ENCODE data around the gene SNW1.

- no peak for TF ChIP-seq RAD21 (IDR thresholded peaks at IDR 0.05)
- TF ChIP-seq FOXA2 (IDR thresholded peaks at IDR 0.05) = no peak
- TF ChIP-seq HNF4G (IDR thresholded peaks at IDR 0.05) = no peak
- no peak for TF ChIP-seq TAF1 (conservative IDR thresholded peaks at IDR 0.05)
- no peak for TF ChIP-seq YY1 (IDR thresholded peaks at IDR 0.05)
- TF ChIP-seq CTCF (IDR thresholded peaks at IDR 0.05; ENCODE audit: low read depth, low read length, missing input control) = no peak
- TF ChIP-seq FOXA1 (IDR thresholded peaks at IDR 0.05) = no peak
- TF ChIP-seq NR2F2 (IDR thresholded peaks at IDR 0.05) = no peak
- TF ChIP-seq, protein P1, sequence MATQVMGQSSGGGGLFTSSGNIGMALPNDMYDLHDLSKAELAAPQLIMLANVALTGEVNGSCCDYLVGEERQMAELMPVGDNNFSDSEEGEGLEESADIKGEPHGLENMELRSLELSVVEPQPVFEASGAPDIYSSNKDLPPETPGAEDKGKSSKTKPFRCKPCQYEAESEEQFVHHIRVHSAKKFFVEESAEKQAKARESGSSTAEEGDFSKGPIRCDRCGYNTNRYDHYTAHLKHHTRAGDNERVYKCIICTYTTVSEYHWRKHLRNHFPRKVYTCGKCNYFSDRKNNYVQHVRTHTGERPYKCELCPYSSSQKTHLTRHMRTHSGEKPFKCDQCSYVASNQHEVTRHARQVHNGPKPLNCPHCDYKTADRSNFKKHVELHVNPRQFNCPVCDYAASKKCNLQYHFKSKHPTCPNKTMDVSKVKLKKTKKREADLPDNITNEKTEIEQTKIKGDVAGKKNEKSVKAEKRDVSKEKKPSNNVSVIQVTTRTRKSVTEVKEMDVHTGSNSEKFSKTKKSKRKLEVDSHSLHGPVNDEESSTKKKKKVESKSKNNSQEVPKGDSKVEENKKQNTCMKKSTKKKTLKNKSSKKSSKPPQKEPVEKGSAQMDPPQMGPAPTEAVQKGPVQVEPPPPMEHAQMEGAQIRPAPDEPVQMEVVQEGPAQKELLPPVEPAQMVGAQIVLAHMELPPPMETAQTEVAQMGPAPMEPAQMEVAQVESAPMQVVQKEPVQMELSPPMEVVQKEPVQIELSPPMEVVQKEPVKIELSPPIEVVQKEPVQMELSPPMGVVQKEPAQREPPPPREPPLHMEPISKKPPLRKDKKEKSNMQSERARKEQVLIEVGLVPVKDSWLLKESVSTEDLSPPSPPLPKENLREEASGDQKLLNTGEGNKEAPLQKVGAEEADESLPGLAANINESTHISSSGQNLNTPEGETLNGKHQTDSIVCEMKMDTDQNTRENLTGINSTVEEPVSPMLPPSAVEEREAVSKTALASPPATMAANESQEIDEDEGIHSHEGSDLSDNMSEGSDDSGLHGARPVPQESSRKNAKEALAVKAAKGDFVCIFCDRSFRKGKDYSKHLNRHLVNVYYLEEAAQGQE (IDR thresholded peaks at IDR 0.05) = no peak
These were observed 8.0 kb downstream of the SNW1 start for GRCh38 chr14:77752799-77753516.
